Ishikawa (cell line): ENCODE measurements around the gene MGLL.

Experiments used
- CEBPB ChIP-seq: IDR thresholded peaks from 2 replicates; pipeline ENCODE4 v1.6.1; 2012
- CREB1 ChIP-seq: IDR thresholded peaks from 2 replicates; pipeline ENCODE4 v1.6.1; 2012; ENCODE audit warnings: low read depth
- EGR1 ChIP-seq: IDR thresholded peaks from 2 replicates; pipeline ENCODE4 v1.6.1; 2012
- EP300 ChIP-seq: IDR thresholded peaks from 2 replicates; pipeline ENCODE4 v1.6.1; 2012; ENCODE audit warnings: borderline replicate concordance
- FOXM1 ChIP-seq: IDR thresholded peaks from 2 replicates; pipeline ENCODE4 v1.6.1; 2012; ENCODE audit warnings: low read depth, borderline replicate concordance
- RAD21 ChIP-seq: IDR thresholded peaks from 2 replicates; pipeline ENCODE4 v1.6.1; 2012; ENCODE audit warnings: low read depth
- REST ChIP-seq: IDR thresholded peaks from 2 replicates; pipeline ENCODE4 v1.6.1; 2012; ENCODE audit warnings: low read depth, mild to moderate bottlenecking
- TAF1 ChIP-seq: IDR thresholded peaks from 2 replicates; pipeline ENCODE4 v1.6.1; 2012; ENCODE audit warnings: low read depth, mild to moderate bottlenecking
- TCF12 ChIP-seq: IDR thresholded peaks from 2 replicates; pipeline ENCODE4 v1.6.1; 2012; ENCODE audit warnings: low read depth
- YY1 ChIP-seq: IDR thresholded peaks from 2 replicates; pipeline ENCODE4 v1.6.1; 2012; ENCODE audit warnings: low read depth
- ZBTB7A ChIP-seq: IDR thresholded peaks from 2 replicates; pipeline ENCODE4 v1.6.1; 2012; ENCODE audit warnings: low read depth
- TF ChIP-seq, protein P1 (sequence below): IDR thresholded peaks from 2 replicates; pipeline ENCODE4 v1.6.1; 2012
- TF ChIP-seq, protein P2 (sequence below): IDR thresholded peaks from 2 replicates; pipeline ENCODE4 v1.6.1; 2012

GRCh38 chr3:127800508-127800907, 21.8 kb downstream of the MGLL start:
- no peak for TF ChIP-seq CEBPB
- TF ChIP-seq ZBTB7A = no peak
- no peak for TF ChIP-seq EP300
- TF ChIP-seq YY1 = no peak
- no peak for TF ChIP-seq TAF1
- TF ChIP-seq, protein P1, sequence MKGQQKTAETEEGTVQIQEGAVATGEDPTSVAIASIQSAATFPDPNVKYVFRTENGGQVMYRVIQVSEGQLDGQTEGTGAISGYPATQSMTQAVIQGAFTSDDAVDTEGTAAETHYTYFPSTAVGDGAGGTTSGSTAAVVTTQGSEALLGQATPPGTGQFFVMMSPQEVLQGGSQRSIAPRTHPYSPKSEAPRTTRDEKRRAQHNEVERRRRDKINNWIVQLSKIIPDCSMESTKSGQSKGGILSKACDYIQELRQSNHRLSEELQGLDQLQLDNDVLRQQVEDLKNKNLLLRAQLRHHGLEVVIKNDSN = no peak
- no peak for TF ChIP-seq FOXM1
- TF ChIP-seq RAD21 = no peak
- TF ChIP-seq CREB1 = no peak
- TF ChIP-seq, protein P2, sequence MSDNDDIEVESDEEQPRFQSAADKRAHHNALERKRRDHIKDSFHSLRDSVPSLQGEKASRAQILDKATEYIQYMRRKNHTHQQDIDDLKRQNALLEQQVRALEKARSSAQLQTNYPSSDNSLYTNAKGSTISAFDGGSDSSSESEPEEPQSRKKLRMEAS = no peak
- TF ChIP-seq EGR1 = no peak
- TF ChIP-seq REST = no peak
- no peak for TF ChIP-seq TCF12
